ENCODE measurements around the gene PBRM1. TPM values are rescaled to one million over a fixed set of nuclear protein-coding genes. Genes with fewer than 3 reads are reported as not detected.

PBRM1 gene
- total and polyA plus RNA-seq, 2 donors (not counting 1 experiment from before 2014, with no cell fraction given), result 37.2 to 97.3 TPM

GRCh38 chr3:52537726-52538421 is 147.8 kb downstream of the PBRM1 start:
- Histone ChIP-seq H3K27ac (ENCODE audit: insufficient read depth, low read length) (peak overlapping the region; percentile 92), H3K79me2 (ENCODE audit: control insufficient read depth, insufficient read depth, low read length) (peaks cover 33% of the 10 kb centered on the region), H4K20me1 (ENCODE audit: control insufficient read depth, extremely low read depth, insufficient read depth, low read length) (no peaks in the 10 kb centered on the region), H3K9ac (ENCODE audit: insufficient read depth, low read length) (no peak overlapping the region), H3K4me3 (replicated peaks in 1 of 4; ENCODE audit: control extremely low read depth in 1 of 4, insufficient read depth in 1 of 4, low read depth in 3 of 4, low read length in 4 of 4) (peak overlapping the region; percentile 78 to 92 (median 88)), H3K9me3 (ENCODE audit: control insufficient read depth, insufficient read depth, low read depth, low read length) (no peaks in the 10 kb centered on the region), H3K27me3 (ENCODE audit: control insufficient read depth, insufficient read depth, low read length) (no peaks in the 10 kb centered on the region), H3K36me3 (ENCODE audit: control insufficient read depth, insufficient read depth, low read length) (no peaks in the 10 kb centered on the region), H2AFZ (ENCODE audit: low read length) (no peak overlapping the region), H3K4me1 (ENCODE audit: control insufficient read depth, extremely low read depth, insufficient read depth, low read length) (peaks cover 5% of the 10 kb centered on the region), H3K4me2 (ENCODE audit: extremely low read depth, insufficient read depth, low read length) (peak overlapping the region; percentile 99)
- no peak for DNase-seq (ENCODE audit: low read depth in 2 of 2)
- TF ChIP-seq EZH2 (IDR thresholded peaks at IDR 0.05; ENCODE audit: low read length, missing control alignments) (no peak), CTCF (conservative IDR thresholded peaks at IDR 0.05 in 1 of 2, IDR thresholded peaks at IDR 0.05 in 1 of 2; ENCODE audit: low read depth in 1 of 2, low read length in 2 of 2) (no peak)

- H3K36me3 ChIP-seq (ENCODE audit: control insufficient read depth, insufficient read depth, low read length), result no peaks in the 10 kb centered on the region
- no peak for DNase-seq (ENCODE audit: low read depth in 2 of 2)
- H3K4me3 ChIP-seq (replicated peaks in 1 of 4; ENCODE audit: control extremely low read depth in 1 of 4, insufficient read depth in 1 of 4, low read depth in 3 of 4, low read length in 4 of 4), result peak overlapping the region; percentile 78 to 92 (median 88)
- peak overlapping the region; percentile 87 for H3K9ac ChIP-seq (ENCODE audit: insufficient read depth, low read length)
- peaks cover 40% of the 10 kb centered on the region for H3K79me2 ChIP-seq (ENCODE audit: control insufficient read depth, insufficient read depth, low read length)
- no peaks in the 10 kb centered on the region for H3K9me3 ChIP-seq (ENCODE audit: control insufficient read depth, insufficient read depth, low read depth, low read length)
- H4K20me1 ChIP-seq (ENCODE audit: control insufficient read depth, extremely low read depth, insufficient read depth, low read length), result no peaks in the 10 kb centered on the region
- TF ChIP-seq EZH2 (IDR thresholded peaks at IDR 0.05; ENCODE audit: low read length, missing control alignments) (no peak), CTCF (conservative IDR thresholded peaks at IDR 0.05 in 1 of 2, IDR thresholded peaks at IDR 0.05 in 1 of 2; ENCODE audit: low read depth in 1 of 2, low read length in 2 of 2) (no peak)
- H3K4me2 ChIP-seq (ENCODE audit: extremely low read depth, insufficient read depth, low read length), result peak overlapping the region; percentile 99
- peak overlapping the region; percentile 92 for H3K27ac ChIP-seq (ENCODE audit: insufficient read depth, low read length)
- no peak overlapping the region for H2AFZ ChIP-seq (ENCODE audit: low read length)
- peaks cover 10% of the 10 kb centered on the region for H3K4me1 ChIP-seq (ENCODE audit: control insufficient read depth, extremely low read depth, insufficient read depth, low read length)
- H3K27me3 ChIP-seq (ENCODE audit: control insufficient read depth, insufficient read depth, low read length), result no peaks in the 10 kb centered on the region
Observed at GRCh38 chr3:52537165-52537620, 148.5 kb downstream of the PBRM1 start.

- Histone ChIP-seq H3K36me3 (ENCODE audit: control insufficient read depth, insufficient read depth, low read length) (no peaks in the 10 kb centered on the region), H3K9me3 (ENCODE audit: control insufficient read depth, insufficient read depth, low read depth, low read length) (no peaks in the 10 kb centered on the region), H4K20me1 (ENCODE audit: control insufficient read depth, extremely low read depth, insufficient read depth, low read length) (no peaks in the 10 kb centered on the region), H3K27me3 (ENCODE audit: control insufficient read depth, insufficient read depth, low read length) (no peaks in the 10 kb centered on the region), H3K79me2 (ENCODE audit: control insufficient read depth, insufficient read depth, low read length) (peaks cover 46% of the 10 kb centered on the region), H2AFZ (ENCODE audit: low read length) (peak within 1 kb of the TSS; percentile 54), H3K9ac (ENCODE audit: insufficient read depth, low read length) (peak within 1 kb of the TSS; percentile 87), H3K4me1 (ENCODE audit: control insufficient read depth, extremely low read depth, insufficient read depth, low read length) (peaks cover 11% of the 10 kb centered on the region), H3K4me3 (replicated peaks in 1 of 4; ENCODE audit: control extremely low read depth in 1 of 4, insufficient read depth in 1 of 4, low read depth in 3 of 4, low read length in 4 of 4) (peak within 1 kb of the TSS; percentile 78 to 92 (median 88)), H3K27ac (ENCODE audit: insufficient read depth, low read length) (peak within 1 kb of the TSS; percentile 92), H3K4me2 (ENCODE audit: extremely low read depth, insufficient read depth, low read length) (peak within 1 kb of the TSS; percentile 99)
- no peak for TF ChIP-seq CTCF (conservative IDR thresholded peaks at IDR 0.05 in 1 of 2, IDR thresholded peaks at IDR 0.05 in 1 of 2; ENCODE audit: low read depth in 1 of 2, low read length in 2 of 2)
- TF ChIP-seq EZH2 (IDR thresholded peaks at IDR 0.05; ENCODE audit: low read length, missing control alignments), result no peak
- peak; percentile 98 to 99 for DNase-seq (ENCODE audit: low read depth in 2 of 2)
Observed at GRCh38 chr3:52536369-52537164, 149.1 kb downstream of the PBRM1 start, which contains the start of gene UQCC5. TSS of gene UQCC5 (plus strand) at chr3:52536605. CDS start at chr3:52536756, 151 bp downstream.

Data from fibroblast of lung (primary cell).